ENCODE measurements around the gene C4orf50. TPM values are rescaled to one million over a fixed set of nuclear protein-coding genes. Genes with fewer than 3 reads are reported as not detected.

The C4orf50 gene
- total and polyA plus RNA-seq, 8 donors: 0.01 to 0.10 (median 0.01) TPM; not detected in 1

DNA sequence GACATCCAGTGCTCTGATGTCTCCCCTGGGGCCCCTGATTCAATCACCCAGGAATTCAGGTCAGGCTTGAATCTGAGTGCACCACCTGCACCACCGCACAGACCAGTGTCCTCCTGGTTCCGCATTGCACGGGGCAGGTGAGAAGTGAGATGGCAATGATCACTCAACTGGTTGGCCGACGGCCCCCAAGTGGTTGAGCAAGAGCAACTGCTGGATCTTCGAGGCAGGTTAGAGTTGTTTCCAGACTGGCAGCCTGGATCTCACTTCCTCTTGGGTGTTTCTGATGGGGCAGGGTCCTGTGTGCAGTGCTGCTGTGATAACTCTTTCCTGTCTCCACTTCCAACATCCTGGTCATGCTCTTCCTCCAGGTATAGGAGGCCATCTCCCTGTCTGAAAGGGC is 50.4 kb downstream of the C4orf50 start:
- Histone ChIP-seq H3K27me3 (peaks cover 0 to 11% of the 10 kb centered on the region in 2 donors), H3K4me3 (no peak overlapping the region), H3K4me1 (no peaks in the 10 kb centered on the region), H3K27ac (no peak overlapping the region), H3K9me3 (no peaks in the 10 kb centered on the region), H3K36me3 (no peaks in the 10 kb centered on the region)
- intact Hi-C loops (cut with DNase I): no loop called here
- DNase-seq (no peak), ATAC-seq (no peak)
- TF ChIP-seq, protein P1, sequence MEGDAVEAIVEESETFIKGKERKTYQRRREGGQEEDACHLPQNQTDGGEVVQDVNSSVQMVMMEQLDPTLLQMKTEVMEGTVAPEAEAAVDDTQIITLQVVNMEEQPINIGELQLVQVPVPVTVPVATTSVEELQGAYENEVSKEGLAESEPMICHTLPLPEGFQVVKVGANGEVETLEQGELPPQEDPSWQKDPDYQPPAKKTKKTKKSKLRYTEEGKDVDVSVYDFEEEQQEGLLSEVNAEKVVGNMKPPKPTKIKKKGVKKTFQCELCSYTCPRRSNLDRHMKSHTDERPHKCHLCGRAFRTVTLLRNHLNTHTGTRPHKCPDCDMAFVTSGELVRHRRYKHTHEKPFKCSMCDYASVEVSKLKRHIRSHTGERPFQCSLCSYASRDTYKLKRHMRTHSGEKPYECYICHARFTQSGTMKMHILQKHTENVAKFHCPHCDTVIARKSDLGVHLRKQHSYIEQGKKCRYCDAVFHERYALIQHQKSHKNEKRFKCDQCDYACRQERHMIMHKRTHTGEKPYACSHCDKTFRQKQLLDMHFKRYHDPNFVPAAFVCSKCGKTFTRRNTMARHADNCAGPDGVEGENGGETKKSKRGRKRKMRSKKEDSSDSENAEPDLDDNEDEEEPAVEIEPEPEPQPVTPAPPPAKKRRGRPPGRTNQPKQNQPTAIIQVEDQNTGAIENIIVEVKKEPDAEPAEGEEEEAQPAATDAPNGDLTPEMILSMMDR (IDR thresholded peaks at IDR 0.05): no peak

DNA sequence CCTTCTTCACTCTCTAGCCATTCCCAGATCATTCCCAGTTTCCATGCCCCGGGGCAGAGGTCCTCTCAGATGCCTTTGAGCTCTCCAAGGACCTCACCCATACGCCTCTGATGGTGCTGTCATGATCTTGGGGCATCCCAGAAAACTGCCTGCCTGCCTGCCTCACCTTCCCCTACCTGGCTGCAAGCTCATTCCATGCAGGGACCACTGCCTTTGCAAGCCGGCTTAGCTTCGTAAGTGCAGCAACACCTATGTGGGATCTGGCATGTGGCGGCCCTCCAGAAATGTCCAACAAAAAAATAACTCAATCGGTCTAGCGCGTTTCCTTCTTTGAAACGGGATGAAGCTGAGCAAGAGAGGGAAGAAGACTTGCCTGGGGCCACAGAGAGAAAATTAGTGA is 53.0 kb downstream of the C4orf50 start:
- Histone ChIP-seq H3K4me1 (no peaks in the 10 kb centered on the region), H3K36me3 (no peaks in the 10 kb centered on the region), H3K27ac (no peak overlapping the region), H3K4me3 (no peak overlapping the region), H3K9me3 (no peaks in the 10 kb centered on the region), H3K27me3 (peaks cover 0 to 9% of the 10 kb centered on the region in 2 donors)
- DNase-seq (no peak), ATAC-seq (no peak)
- TF ChIP-seq, protein P1 (IDR thresholded peaks at IDR 0.05): no peak
- intact Hi-C loops (cut with DNase I): no loop called here

DNA sequence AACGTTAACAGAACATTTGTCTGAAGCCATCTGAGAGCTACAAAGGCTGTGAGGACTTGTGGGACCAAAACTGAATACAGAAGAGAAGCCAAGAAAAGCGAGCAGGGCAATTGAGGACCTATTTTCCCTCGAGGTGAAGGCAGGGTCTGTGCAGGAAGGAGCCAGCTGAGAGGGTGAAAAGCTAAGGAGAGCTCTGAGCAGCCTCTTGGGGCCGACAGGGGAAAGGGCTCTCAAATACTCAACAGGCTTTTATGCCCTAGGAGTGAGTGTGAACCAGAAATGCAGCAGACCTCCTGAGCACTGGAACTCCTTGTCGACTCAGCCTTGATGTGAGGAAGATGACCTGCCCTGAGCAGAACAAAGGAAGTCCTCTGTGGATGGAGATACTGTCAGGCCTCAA is 54.2 kb downstream of the C4orf50 start:
- no peak overlapping the region for H3K27ac ChIP-seq
- no peaks in the 10 kb centered on the region for H3K4me1 ChIP-seq
- DNase-seq (no peak), ATAC-seq (no peak)
- peaks cover 0 to 9% of the 10 kb centered on the region in 2 donors for H3K27me3 ChIP-seq
- no peak overlapping the region for H3K4me3 ChIP-seq
- TF ChIP-seq, protein P1 (IDR thresholded peaks at IDR 0.05): no peak
- no peaks in the 10 kb centered on the region for H3K36me3 ChIP-seq
- no peaks in the 10 kb centered on the region for H3K9me3 ChIP-seq
- intact Hi-C loops (cut with DNase I): no loop called here

DNA sequence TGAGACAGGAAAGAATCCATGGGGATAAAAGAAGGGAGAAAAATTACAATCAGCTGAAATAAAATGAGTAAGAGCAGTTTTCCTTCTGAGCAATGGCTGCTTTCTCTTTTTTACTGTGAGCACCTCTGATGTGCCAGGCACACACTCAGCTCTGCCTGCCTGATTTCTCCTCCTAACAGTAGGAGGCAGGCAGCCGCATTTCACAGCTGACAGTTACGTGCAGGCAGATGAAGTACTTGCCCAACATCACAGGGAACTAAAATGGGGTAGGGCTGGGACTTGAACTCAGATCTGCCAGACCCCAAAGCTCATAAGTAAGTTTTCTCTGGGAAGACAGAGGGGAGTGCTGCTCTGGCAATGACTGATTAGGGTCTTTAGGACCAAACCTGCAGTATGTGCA is 54.6 kb downstream of the C4orf50 start:
- no peak for ATAC-seq

DNA sequence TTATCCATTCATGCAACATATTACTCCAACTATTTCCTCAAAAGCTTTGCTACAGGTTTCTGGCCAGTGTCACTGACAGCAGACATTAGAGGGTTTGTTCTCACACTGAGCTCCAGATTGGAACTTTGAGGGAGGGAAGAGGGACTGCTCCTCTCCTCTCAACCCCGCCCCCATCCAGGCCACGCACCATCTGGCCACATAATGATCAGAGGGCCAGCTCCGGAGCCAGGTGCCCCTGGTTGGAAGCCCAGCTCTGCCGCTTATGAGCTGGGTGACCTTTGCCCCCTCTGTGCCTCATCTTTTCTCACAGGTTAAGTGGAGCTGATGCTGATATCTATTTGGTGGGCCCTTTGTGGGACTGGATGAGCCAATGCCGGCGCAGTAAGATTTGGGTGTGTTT is 55.8 kb downstream of the C4orf50 start:
- Histone ChIP-seq H3K27ac (no peak overlapping the region), H3K36me3 (no peaks in the 10 kb centered on the region), H3K9me3 (no peaks in the 10 kb centered on the region), H3K4me1 (no peaks in the 10 kb centered on the region), H3K4me3 (no peak overlapping the region), H3K27me3 (peaks cover 0 to 9% of the 10 kb centered on the region in 2 donors)
- DNase-seq: no peak
- TF ChIP-seq, protein P1 (IDR thresholded peaks at IDR 0.05): no peak
- intact Hi-C loops (cut with DNase I): no loop called here
- no peak for ATAC-seq

More for the DNA sequence above, 54.6 kb downstream of the C4orf50 start:
- no peak overlapping the region for H3K4me3 ChIP-seq
- TF ChIP-seq, protein P1 (IDR thresholded peaks at IDR 0.05): no peak
- peaks cover 0 to 9% of the 10 kb centered on the region in 2 donors for H3K27me3 ChIP-seq
- intact Hi-C loops (cut with DNase I): no loop called here
- no peaks in the 10 kb centered on the region for H3K4me1 ChIP-seq
- no peaks in the 10 kb centered on the region for H3K9me3 ChIP-seq
- no peak for DNase-seq
- no peak overlapping the region for H3K27ac ChIP-seq
- no peaks in the 10 kb centered on the region for H3K36me3 ChIP-seq
